Measurements from ENCODE around the gene BSPRY.

BSPRY gene

GRCh38 chr9:113349445-113350094, at the start of gene BSPRY:
Gene BSPRY (plus strand): TSS chr9:113349541. CDS start chr9:113349580, 39 bp downstream.
- no peak for TF ChIP-seq CTCF (IDR thresholded peaks at IDR 0.05; ENCODE audit: low read depth, low read length, missing control alignments)
- Histone ChIP-seq H3K27me3 (replicated peaks) (peaks cover 42% of the 10 kb centered on the region), H3K27ac (no peak within 1 kb of the TSS), H3K36me3 (replicated peaks) (no peaks in the 10 kb centered on the region), H3K4me3 (ENCODE audit: low read depth, low read length) (peak within 1 kb of the TSS; percentile 17)
- DNase-seq: no peak
- in situ Hi-C loops (cut with HindIII; ENCODE audit: low pct_ligation_motif_present, low sequenced_read_pairs): no loop called here

- Histone ChIP-seq H3K27ac (no peak overlapping the region), H3K27me3 (replicated peaks) (no peaks in the 10 kb centered on the region), H3K36me3 (replicated peaks) (no peaks in the 10 kb centered on the region), H3K4me3 (ENCODE audit: low read depth, low read length) (no peak overlapping the region)
- no peak for DNase-seq
- in situ Hi-C loops (cut with HindIII; ENCODE audit: low pct_ligation_motif_present, low sequenced_read_pairs): no loop called here
- TF ChIP-seq CTCF (IDR thresholded peaks at IDR 0.05; ENCODE audit: low read depth, low read length, missing control alignments): no peak
These were observed 49.5 kb upstream of the BSPRY start for GRCh38 chr9:113299800-113300292.

- Histone ChIP-seq H3K27me3 (replicated peaks) (no peaks in the 10 kb centered on the region), H3K4me3 (ENCODE audit: low read depth, low read length) (no peak overlapping the region), H3K36me3 (replicated peaks) (no peaks in the 10 kb centered on the region), H3K27ac (no peak overlapping the region)
- TF ChIP-seq CTCF (IDR thresholded peaks at IDR 0.05; ENCODE audit: low read depth, low read length, missing control alignments): no peak
- DNase-seq: no peak
- in situ Hi-C loops (cut with HindIII; ENCODE audit: low pct_ligation_motif_present, low sequenced_read_pairs): no loop called here
These were observed 47.8 kb upstream of the BSPRY start for GRCh38 chr9:113301548-113301947.

GRCh38 chr9:113302792-113303418, 46.4 kb upstream of the BSPRY start, which contains the start of gene RNF183:
Gene RNF183 (minus strand): TSS chr9:113303376. CDS start chr9:113298184, 5,192 bp downstream.
- in situ Hi-C loops (cut with HindIII; ENCODE audit: low pct_ligation_motif_present, low sequenced_read_pairs): no loop called here
- Histone ChIP-seq H3K27me3 (replicated peaks) (no peaks in the 10 kb centered on the region), H3K4me3 (ENCODE audit: low read depth, low read length) (no peak within 1 kb of the TSS), H3K36me3 (replicated peaks) (no peaks in the 10 kb centered on the region), H3K27ac (no peak within 1 kb of the TSS)
- no peak for TF ChIP-seq CTCF (IDR thresholded peaks at IDR 0.05; ENCODE audit: low read depth, low read length, missing control alignments)
- DNase-seq: no peak

- H3K27me3 ChIP-seq (replicated peaks): no peaks in the 10 kb centered on the region
- no peak for DNase-seq
- in situ Hi-C loops (cut with HindIII; ENCODE audit: low pct_ligation_motif_present, low sequenced_read_pairs): no loop called here
- no peak for TF ChIP-seq CTCF (IDR thresholded peaks at IDR 0.05; ENCODE audit: low read depth, low read length, missing control alignments)
- H3K27ac ChIP-seq: no peak overlapping the region
- no peaks in the 10 kb centered on the region for H3K36me3 ChIP-seq (replicated peaks)
- no peak overlapping the region for H3K4me3 ChIP-seq (ENCODE audit: low read depth, low read length)
These were observed 42.8 kb upstream of the BSPRY start for GRCh38 chr9:113306566-113306965.

Measured in brain microvascular endothelial cell (primary cell).